Adrenal gland (tissue), 12 donors: Measurements from ENCODE around the gene CARS1. TPM values are rescaled to one million over a fixed set of nuclear protein-coding genes. Genes with fewer than 3 reads are reported as not detected.

Experiments
- DNase-seq, 7 donors: peaks; one replicate each; pipeline ENCODE4 v3.0.0-alpha.2; 2019 to 2020
- H3K27ac ChIP-seq, 5 donors: fragments of 200-600 bp; sonication (generic) in 4 of 5; 1 replicate in 3 of 5; 2 replicates in 2 of 5; pipeline versions ENCODE4 v1.5.1 to v1.8.0; 2016 to 2020; ENCODE audit warnings: mild to moderate bottlenecking in 1 of 5
- H3K27me3 ChIP-seq: fragments of 200-600 bp; 2 replicates; pipeline ENCODE4 v1.8.0; 2021
- H3K36me3 ChIP-seq, 2 donors: fragments of 200-600 bp; replicated peaks in 1 of 2; 1 replicate in 1 of 2; 2 replicates in 1 of 2; pipeline versions ENCODE4 v1.5.1 to v1.8.0; 2018 to 2022
- H3K4me1 ChIP-seq, 2 donors: fragments of 200-600 bp; replicated peaks in 1 of 2; 1 replicate in 1 of 2; 2 replicates in 1 of 2; pipeline versions ENCODE4 v1.5.1 to v1.8.0; 2018 to 2021
- H3K4me3 ChIP-seq, 4 donors: fragments of 200-600 bp; sonication (generic) in 3 of 4; one replicate each; pipeline ENCODE4 v1.5.1; 2016 to 2018
- H3K9me3 ChIP-seq, 3 donors: fragments of 200-600 bp; sonication (generic) in 1 of 3; replicated peaks in 1 of 3; 1 replicate in 2 of 3; 2 replicates in 1 of 3; pipeline versions ENCODE4 v1.5.1 to v1.8.0; 2016 to 2021
- CTCF ChIP-seq, 6 experiments: fragments of 450-650 bp in 4 of 6; fragments of 200-600 bp in 2 of 6; sonication (generic) in 1 of 6; IDR thresholded peaks; 1 replicate in 5 of 6; 2 replicates in 1 of 6; pipeline versions ENCODE4 v1.5.1 to v1.8.0; 2016 to 2021; ENCODE audit warnings: antibody characterized with exemption in 6 of 6, mild to moderate bottlenecking in 2 of 6, moderate library complexity in 1 of 6
- POLR2A ChIP-seq, 2 donors: fragments of 450-650 bp; IDR thresholded peaks; one replicate each; pipeline ENCODE4 v1.6.1; 2017; ENCODE audit warnings: antibody characterized with exemption in 2 of 2, mild to moderate bottlenecking in 2 of 2, moderate library complexity in 1 of 2
- WGBS, 4 donors: extraction: QIAGEN DNeasy Blood & Tissue Kit in 2 of 4; methylation state at CpG; one replicate each; pipeline versions ENCODE4 v1.1.5 to v1.1.7; 2013 to 2017; 5-methylcytosine and 5-hydroxymethylcytosine counted together
- intact Hi-C, 2 donors: fragments of 100-400 bp; cut with DNase I; formaldehyde crosslinking; loops; one replicate each; pipeline versions ENCODE4 v1.14.1 to v1.15.0; 2022 to 2023
- polyA plus RNA-seq, 3 donors: library from polyadenylated mRNA; stranded (reverse); fragments of 200-250 nt in 2 of 3; fragments of 350-450 nt in 1 of 3; fragmentation: Illumina TruSeq in 1 of 3; extraction: RNeasy Lipid Tissue Mini Kit (QIAGEN cat#74804) in 1 of 3; gene quantifications; one replicate each; pipeline ENCODE4 v1.2.3, GENCODE V29; 2013 to 2014
- total RNA-seq, 9 donors: library from RNA; depleted of rRNA in 4 of 9; stranded (reverse); fragments of >200 nt in 4 of 9; fragments of 120-200 nt in 1 of 9; fragmentation: NEBNext Ultra II Directional in 1 of 9; extraction: Animal tissue kit (Norgen Biotek cat#: 25700) in 1 of 9; gene quantifications; one replicate each; pipeline versions ENCODE4 v1.1.0 to v1.2.4, GENCODE V29; 2013 to 2023
- donor health status: healthy with polysubstance abuse.
- donor health status: Bipolar disorder and iron deficiency.
- donor health status: DM: yes; HTN: yes; CAD: no.
- donor health status: DM: no; HTN: no; CAD: no.
- donor health status: DM: no; HTN: no; CAD: no.
- donor health status: DM: yes; HTN: yes; CAD: no.

Gene CARS1
- total and polyA plus RNA-seq, 12 donors = 17.2 to 46.7 (median 31.5) TPM

DNA sequence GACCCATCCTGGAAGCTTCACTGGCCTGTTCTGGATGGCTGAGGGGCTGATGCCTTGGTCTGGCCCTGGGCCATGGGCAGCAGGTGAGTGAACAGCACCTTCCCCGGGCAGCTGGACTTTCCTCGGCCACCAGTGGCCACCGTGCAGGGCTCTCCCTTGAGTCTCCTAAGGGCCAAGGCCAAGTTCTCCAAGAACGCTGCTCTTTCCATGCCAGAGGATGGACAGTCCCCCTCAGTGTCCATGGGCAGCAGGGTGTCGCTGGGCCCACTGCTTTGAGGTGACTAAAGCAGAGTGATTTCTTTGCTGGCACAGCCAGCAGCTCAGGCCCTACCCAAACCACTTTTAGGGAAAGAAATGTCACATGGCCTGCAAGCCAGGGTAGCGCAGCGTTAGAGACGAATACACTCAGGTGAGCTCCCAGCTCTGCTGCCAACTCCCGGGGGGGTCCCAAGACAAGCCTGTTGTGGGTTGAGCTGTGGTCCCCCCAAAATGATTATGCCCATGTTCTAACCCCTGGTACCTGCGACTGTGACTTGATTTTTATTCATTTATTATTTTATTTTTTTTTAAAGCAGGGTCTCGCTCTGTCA lies 3.3 kb upstream of the CARS1 start:
- 82 to 88% (median 86%) methylated on average over 9 to 11 of the region's 11 CpGs for WGBS, 4 donors
- intact Hi-C loops = no loop called here
- Histone ChIP-seq H3K27ac (no peak overlapping the region), H3K36me3 (no peaks in the 10 kb centered on the region), H3K4me3 (no peak overlapping the region), H3K4me1 (peaks cover 0 to 12% of the 10 kb centered on the region in 2 donors), H3K27me3 (no peaks in the 10 kb centered on the region), H3K9me3 (no peaks in the 10 kb centered on the region)
- DNase-seq = no peak
- TF ChIP-seq CTCF (IDR thresholded peaks at IDR 0.05) (no peak), POLR2A (IDR thresholded peaks at IDR 0.05) (no peak)

GRCh38 chr11:3058753-3059664 lies 1.8 kb upstream of the CARS1 start:
- TF ChIP-seq POLR2A (IDR thresholded peaks at IDR 0.05) = no peak
- TF ChIP-seq CTCF (IDR thresholded peaks at IDR 0.05) = no peak
- no peak for DNase-seq
- Histone ChIP-seq H3K4me1 (peaks cover 0 to 12% of the 10 kb centered on the region in 2 donors), H3K4me3 (no peak overlapping the region), H3K36me3 (no peaks in the 10 kb centered on the region), H3K9me3 (no peaks in the 10 kb centered on the region), H3K27me3 (no peaks in the 10 kb centered on the region), H3K27ac (no peak overlapping the region)
- WGBS, 4 donors = 82 to 88% (median 86%) methylated on average over 12 to 13 of the region's 13 CpGs
- intact Hi-C loops = no loop called here

DNA sequence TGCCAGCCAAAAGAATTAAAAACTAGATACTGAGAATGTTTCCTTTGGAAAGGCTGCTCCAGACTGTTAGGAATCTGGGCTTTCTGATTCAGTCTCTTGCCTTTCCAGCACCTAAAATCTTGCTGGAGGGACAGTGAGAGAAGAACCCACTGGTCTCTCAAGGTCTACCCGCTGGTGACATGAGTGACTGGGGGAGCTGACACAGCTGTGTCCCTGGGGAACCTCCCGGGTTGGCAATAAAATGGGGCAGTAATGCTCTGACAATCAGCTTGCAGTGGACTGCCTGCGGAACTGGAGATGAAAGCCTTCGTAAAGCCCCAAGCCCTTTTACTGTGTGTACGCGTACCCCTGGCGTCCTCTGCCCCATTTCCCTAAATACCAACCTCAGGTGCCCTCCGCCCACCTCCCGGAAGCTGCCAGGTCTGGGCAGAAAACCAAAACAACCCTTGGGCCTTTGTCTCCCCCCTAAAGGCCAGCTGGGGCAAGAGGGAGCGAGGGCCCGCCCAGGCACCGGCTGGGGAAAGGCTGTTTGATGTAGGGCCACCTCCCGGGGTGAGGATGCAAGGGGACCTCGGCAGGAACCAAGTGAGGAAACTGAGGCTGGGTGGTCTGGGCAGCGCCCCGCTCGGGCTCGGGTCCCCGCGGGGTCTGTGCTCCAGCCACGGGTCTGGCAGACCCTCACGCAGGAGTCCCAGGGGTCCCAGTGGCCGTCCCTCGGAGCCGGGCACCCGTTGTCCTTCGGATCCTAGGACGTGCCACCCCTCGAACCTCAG lies 741 bp downstream of the CARS1 start:
- peak overlapping the region in 4 of 5 donors; percentile 33 to 85 (median 66) for H3K27ac ChIP-seq
- TF ChIP-seq POLR2A (IDR thresholded peaks at IDR 0.05) = no peak
- no peak for TF ChIP-seq CTCF (IDR thresholded peaks at IDR 0.05)
- intact Hi-C loops = no loop called here

GRCh38 chr11:3055891-3056290 lies 1.3 kb downstream of the CARS1 start:
- Histone ChIP-seq H3K4me1 (peaks cover 0 to 12% of the 10 kb centered on the region in 2 donors), H3K36me3 (no peaks in the 10 kb centered on the region), H3K9me3 (no peaks in the 10 kb centered on the region), H3K4me3 (peak overlapping the region in 1 of 4 donors; percentile 83), H3K27me3 (no peaks in the 10 kb centered on the region), H3K27ac (no peak overlapping the region)
- no peak for DNase-seq
- intact Hi-C loops = no loop called here
- WGBS, 4 donors = 86 to 91% (median 88%) methylated on average over 4 to 8 of the region's 8 CpGs
- no peak for TF ChIP-seq CTCF (IDR thresholded peaks at IDR 0.05)
- TF ChIP-seq POLR2A (IDR thresholded peaks at IDR 0.05) = no peak

More for the DNA sequence above, 741 bp downstream of the CARS1 start:
- Histone ChIP-seq H3K36me3 (no peaks in the 10 kb centered on the region), H3K4me1 (peaks cover 0 to 12% of the 10 kb centered on the region in 2 donors), H3K4me3 (peak overlapping the region in 3 of 4 donors; percentile 65 to 97 (median 83)), H3K9me3 (no peaks in the 10 kb centered on the region), H3K27me3 (no peaks in the 10 kb centered on the region)
- DNase-seq = peak in 4 of 7 donors; percentile 35 to 51 (median 48)
- WGBS, 4 donors = 3 to 8% (median 5%) methylated on average over 11 to 29 of the region's 29 CpGs
